NCI-H774 (cell line): ENCODE measurements around the gene CHRNA4.

Experiments used
- DNase-seq: peaks from one replicate; lab custom pipeline; 2025; lab: John Stamatoyannopoulos, UW

Gene CHRNA4

GRCh38 chr20:63377256-63377941 lies 16.2 kb upstream of the CHRNA4 start:
- DNase-seq = no peak

GRCh38 chr20:63376283-63377250 lies 15.4 kb upstream of the CHRNA4 start:
- DNase-seq = no peak

GRCh38 chr20:63375438-63375837 lies 14.3 kb upstream of the CHRNA4 start:
- DNase-seq = no peak

DNA sequence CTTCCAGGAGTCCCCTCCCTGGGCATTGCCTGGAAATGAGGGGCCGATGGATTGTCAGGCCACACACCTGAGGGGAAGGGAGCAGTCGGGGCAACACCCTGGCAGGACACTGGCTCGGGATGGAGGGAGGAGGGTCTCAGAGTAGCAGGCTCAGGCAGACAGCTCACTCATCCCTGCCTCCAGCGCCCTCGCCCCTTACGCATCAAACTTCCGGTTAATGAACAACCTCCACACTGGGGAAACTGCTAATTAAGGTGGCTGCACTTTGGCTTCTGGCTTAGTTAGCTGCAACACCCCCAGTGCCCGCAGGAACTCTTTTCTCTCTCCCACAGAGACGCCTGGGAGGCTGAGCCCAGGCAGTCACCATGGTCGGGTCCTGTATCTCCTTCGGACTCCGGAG lies 13.4 kb upstream of the CHRNA4 start:
- DNase-seq = no peak

GRCh38 chr20:63373996-63374395 lies 12.8 kb upstream of the CHRNA4 start:
- DNase-seq = no peak

- no peak for DNase-seq
Observed at GRCh38 chr20:63372971-63373885, 12.1 kb upstream of the CHRNA4 start.

GRCh38 chr20:63371291-63371865 lies 10.2 kb upstream of the CHRNA4 start:
- no peak for DNase-seq

DNA sequence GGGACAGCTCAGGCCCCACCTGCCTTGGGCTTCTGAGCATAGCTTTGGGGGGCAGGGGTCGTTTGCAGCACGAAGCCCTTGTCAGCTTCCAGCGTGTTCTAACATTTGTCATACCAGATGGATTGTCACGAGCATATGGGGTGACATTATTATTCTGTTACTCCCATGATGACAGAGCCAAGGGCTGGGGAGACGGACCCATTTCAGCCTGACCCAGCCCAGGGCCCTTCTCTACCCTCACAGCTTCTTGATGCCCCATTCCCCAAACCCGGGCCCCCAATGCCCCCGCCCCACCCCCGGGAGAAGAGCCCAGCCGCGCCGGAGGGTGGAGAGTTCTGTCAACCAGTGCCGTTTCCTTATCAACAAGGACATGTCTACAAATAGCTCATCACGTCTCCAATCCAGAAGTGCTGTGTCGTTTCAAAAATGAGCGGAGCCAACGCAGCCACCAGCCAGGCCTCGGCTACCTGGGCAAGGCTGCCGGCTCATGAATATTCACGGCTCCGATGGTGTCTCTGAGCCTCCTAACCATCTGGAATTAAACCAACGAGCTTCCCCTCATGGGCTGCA lies 9.6 kb upstream of the CHRNA4 start:
- no peak for DNase-seq

DNA sequence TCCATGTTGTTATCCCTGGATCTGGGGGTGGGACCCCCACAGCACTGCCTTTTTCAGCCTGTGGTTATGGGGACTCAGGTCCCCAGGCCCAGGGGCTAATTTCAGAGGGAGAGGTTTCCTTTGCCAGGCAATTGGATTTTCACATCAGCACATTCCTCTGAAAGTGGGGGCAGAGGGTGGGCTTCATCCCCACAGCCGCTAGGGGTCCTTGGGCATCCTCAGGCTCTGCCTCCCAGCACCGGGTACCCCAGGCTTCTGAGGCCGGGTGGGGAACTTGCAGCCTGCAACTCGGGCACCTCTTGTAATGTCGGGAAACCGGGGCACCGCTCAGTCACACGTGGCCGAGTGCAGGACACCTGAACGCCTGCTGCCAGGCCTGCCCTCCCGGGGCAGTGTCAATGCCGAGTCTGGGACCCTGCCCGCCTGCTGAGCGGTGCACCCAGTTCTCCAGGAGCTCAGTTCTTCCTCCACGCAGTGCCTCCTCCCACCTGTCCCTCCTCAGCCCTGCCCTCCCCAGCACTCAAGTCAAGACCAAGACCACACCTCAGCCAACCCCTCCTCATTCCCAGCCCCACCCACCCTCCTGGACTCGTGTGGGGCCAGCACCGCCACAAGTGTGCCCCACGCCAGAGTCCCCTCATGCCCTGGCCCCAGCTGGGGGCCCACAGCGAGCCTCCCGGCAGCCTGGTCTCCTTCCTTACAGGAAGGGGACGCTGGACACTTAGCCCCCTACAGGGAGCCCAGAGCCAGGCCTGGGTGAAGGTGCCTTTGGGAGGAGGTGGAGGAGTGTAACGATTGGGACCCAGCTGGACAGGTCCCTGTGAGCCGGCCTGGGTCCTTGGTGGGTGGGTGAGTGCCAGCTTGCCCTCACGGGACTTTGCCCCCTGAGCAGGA lies 8.8 kb upstream of the CHRNA4 start:
- DNase-seq = no peak

- no peak for DNase-seq
Observed at GRCh38 chr20:63369024-63369530, 7.9 kb upstream of the CHRNA4 start.

- no peak for DNase-seq
Observed at GRCh38 chr20:63368151-63368550, 7.0 kb upstream of the CHRNA4 start.

GRCh38 chr20:63367446-63368055 lies 6.4 kb upstream of the CHRNA4 start:
- DNase-seq = no peak

- DNase-seq = no peak
Observed at GRCh38 chr20:63366390-63367365, 5.5 kb upstream of the CHRNA4 start.

- DNase-seq = no peak
Observed at GRCh38 chr20:63365601-63366389, 4.6 kb upstream of the CHRNA4 start.

GRCh38 chr20:63364801-63365585 lies 3.8 kb upstream of the CHRNA4 start:
- no peak for DNase-seq

GRCh38 chr20:63363981-63364561 lies 2.9 kb upstream of the CHRNA4 start:
- no peak for DNase-seq
